K562 (cell line): Measurements from ENCODE around the gene OSCP1. TPM values are rescaled to one million over a fixed set of nuclear protein-coding genes. Genes with fewer than 3 reads are reported as not detected.

Source experiments
- ATF1 ChIP-seq, 2 experiments: fragments of 450-650 bp in 1 of 2; IDR thresholded peaks; 2 replicates each; pipeline ENCODE4 v1.6.1; 2016; ENCODE audit warnings: missing compliant biosample characterization in 1 of 2, missing genetic modification characterization in 1 of 2
- ATF7 ChIP-seq: fragments of 450-650 bp; IDR thresholded peaks from 2 replicates; pipeline ENCODE4 v1.7.1; 2014; ENCODE audit warnings: mild to moderate bottlenecking, moderate library complexity
- CBX1 ChIP-seq: sonication (generic); IDR thresholded peaks from 2 replicates; pipeline ENCODE4 v1.6.1; 2016; ENCODE audit warnings: antibody characterized with exemption, low read depth, mild to moderate bottlenecking
- CC2D1A ChIP-seq: fragments of 450-650 bp; IDR thresholded peaks from 2 replicates; pipeline ENCODE4 v1.6.1; 2017; ENCODE audit warnings: mild to moderate bottlenecking
- ELF2 ChIP-seq: fragments of 250-450 bp; sonication (Bioruptor Pico); IDR thresholded peaks from 2 replicates; pipeline ENCODE4 v1.5.0; 2021; ENCODE audit warnings: mild to moderate bottlenecking
- FOSL1 ChIP-seq: fragments of 200-800 bp; sonication (Bioruptor generic); conservative IDR thresholded peaks from 2 replicates; pipeline ENCODE4 v1.6.1; 2016; ENCODE audit warnings: missing genetic modification characterization, missing compliant biosample characterization
- FOXK1 ChIP-seq: sonication (generic); formaldehyde crosslinking; IDR thresholded peaks from 2 replicates; pipeline ENCODE4 v1.8.0; 2022; ENCODE audit warnings: missing genetic modification reagents, mild to moderate bottlenecking, borderline replicate concordance
- HLTF ChIP-seq: fragments of 450-650 bp; IDR thresholded peaks from 2 replicates; pipeline ENCODE4 v1.6.1; 2016
- KAT8 ChIP-seq: fragments of 450-650 bp; IDR thresholded peaks from 2 replicates; pipeline ENCODE4 v1.6.1; 2016; ENCODE audit warnings: low read depth, mild to moderate bottlenecking
- MECOM ChIP-seq: fragments of 250-450 bp; sonication (Bioruptor Pico); IDR thresholded peaks from 2 replicates; pipeline ENCODE4 v1.8.0; 2022; ENCODE audit warnings: inconsistent platforms
- NR2C1 ChIP-seq, 2 experiments: fragments of 450-650 bp; IDR thresholded peaks; 2 replicates each; pipeline ENCODE4 v1.6.1; 2017; ENCODE audit warnings: mild to moderate bottlenecking in 2 of 2, antibody characterized with exemption in 1 of 2, inconsistent platforms in 1 of 2, missing compliant biosample characterization in 1 of 2, missing genetic modification characterization in 1 of 2
- PCBP2 ChIP-seq: fragments of 200-400 bp; formaldehyde crosslinking; IDR thresholded peaks from 2 replicates; pipeline ENCODE4 v1.6.1; 2018; ENCODE audit warnings: low read length, low read depth, mild to moderate bottlenecking, moderate library complexity; ENCODE audit not compliant: poor library complexity, severe bottlenecking
- POLR2G ChIP-seq: fragments of 200-400 bp; formaldehyde crosslinking; IDR thresholded peaks from 2 replicates; pipeline ENCODE4 v1.6.1; 2017; ENCODE audit warnings: low read depth, mild to moderate bottlenecking, antibody characterized with exemption, low read length, moderate library complexity
- RBBP5 ChIP-seq: fragments of 200-600 bp; sonication (generic); IDR thresholded peaks from 2 replicates; pipeline ENCODE4 v1.6.1; 2012; ENCODE audit warnings: borderline replicate concordance, mild to moderate bottlenecking, low read length, control low read depth, inconsistent platforms; ENCODE audit not compliant: insufficient read depth, poor library complexity, severe bottlenecking
- RBM15 ChIP-seq: fragments of 200-400 bp; formaldehyde crosslinking; IDR thresholded peaks from 2 replicates; pipeline ENCODE4 v1.6.1; 2018; ENCODE audit warnings: mild to moderate bottlenecking, low read length, moderate library complexity; ENCODE audit not compliant: insufficient read depth
- SMAD4 ChIP-seq: fragments of 250-450 bp; sonication (Bioruptor Pico); conservative IDR thresholded peaks from 2 replicates; pipeline ENCODE4 v1.8.0; 2021; ENCODE audit warnings: inconsistent platforms, mild to moderate bottlenecking, moderate library complexity
- SRSF7 ChIP-seq: fragments of 200-400 bp; formaldehyde crosslinking; optimal IDR thresholded peaks from 2 replicates; pipeline ENCODE3; 2017; ENCODE audit warnings: mild to moderate bottlenecking, low read depth, low read length
- TARDBP ChIP-seq: fragments of 450-650 bp; IDR thresholded peaks from 2 replicates; pipeline ENCODE4 v1.6.1; 2016
- TFAM ChIP-seq: fragments of 250-450 bp; sonication (Bioruptor Pico); conservative IDR thresholded peaks from 2 replicates; pipeline ENCODE4 v1.5.0; 2021; ENCODE audit warnings: mild to moderate bottlenecking, moderate library complexity
- TOE1 ChIP-seq, 2 experiments: fragments of 450-650 bp in 1 of 2; sonication (generic) in 1 of 2; formaldehyde crosslinking in 1 of 2; IDR thresholded peaks; 2 replicates each; pipeline versions ENCODE4 v1.7.1 to v1.8.0; 2016 to 2022; ENCODE audit warnings: borderline replicate concordance in 2 of 2, mild to moderate bottlenecking in 2 of 2, antibody characterized with exemption in 1 of 2, inconsistent platforms in 1 of 2, low read depth in 1 of 2, missing genetic modification reagents in 1 of 2, moderate library complexity in 1 of 2
- ZKSCAN8 ChIP-seq: fragments of 200-800 bp; sonication (Bioruptor generic); IDR thresholded peaks from 2 replicates; pipeline ENCODE4 v1.6.1; 2016; ENCODE audit warnings: missing genetic modification characterization, missing compliant biosample characterization
- ZNF316 ChIP-seq: fragments of 450-650 bp; IDR thresholded peaks from 2 replicates; pipeline ENCODE4 v1.6.1; 2016
- ZNF586 ChIP-seq: fragments of 450-650 bp; formaldehyde crosslinking; conservative IDR thresholded peaks from 2 replicates; pipeline ENCODE4 v1.4.0; 2020; ENCODE audit warnings: mild to moderate bottlenecking, moderate library complexity
- polyA plus RNA-seq, 8 experiments: library from polyadenylated mRNA; depleted of rRNA in 4 of 8; stranded (reverse) in 5 of 8; unstranded in 3 of 8; fragments of >200 nt; fragmentation: Nextera tagmentation in 2 of 8; fragmentation: Illumina TruSeq in 1 of 8; extraction: Ambion mirVana in 2 of 8; extraction: Trizol in 1 of 8; gene quantifications; 2 replicates each; pipeline versions ENCODE4 v1.2.1 to v1.2.3, GENCODE V29; 2011 to 2014; ENCODE audit warnings: inconsistent platforms in 1 of 8, missing spikeins in 1 of 8
- total RNA-seq, 7 experiments: library from RNA; depleted of rRNA in 6 of 7; stranded (reverse); fragments of >200 nt in 6 of 7; fragmentation: Illumina TruSeq in 2 of 7; extraction: Trizol in 2 of 7; gene quantifications; 2 replicates each; pipeline versions ENCODE4 v1.2.1 to v1.2.3, GENCODE V29; 2011 to 2021; ENCODE audit warnings: low replicate concordance in 1 of 7
- TF ChIP-seq, protein P1 (sequence below), 2 experiments: fragments of 450-650 bp in 1 of 2; sonication (generic) in 1 of 2; formaldehyde crosslinking; conservative IDR thresholded peaks; 2 replicates each; pipeline versions ENCODE4 v1.4.0 to v1.8.1; 2020 to 2022; ENCODE audit warnings: mild to moderate bottlenecking in 1 of 2, missing genetic modification reagents in 1 of 2
- TF ChIP-seq, protein P2 (sequence below), 2 experiments: fragments of 450-650 bp; conservative IDR thresholded peaks; 2 replicates each; pipeline ENCODE4 v1.6.1; 2017; ENCODE audit warnings: mild to moderate bottlenecking in 2 of 2, moderate library complexity in 2 of 2

OSCP1 gene
- total and polyA plus RNA-seq, 9 of the 15 experiments (the other 6 are each of a cell fraction or from before 2014, with no cell fraction given) = 0.15 to 0.40 (median 0.33) TPM; not detected in 5

DNA sequence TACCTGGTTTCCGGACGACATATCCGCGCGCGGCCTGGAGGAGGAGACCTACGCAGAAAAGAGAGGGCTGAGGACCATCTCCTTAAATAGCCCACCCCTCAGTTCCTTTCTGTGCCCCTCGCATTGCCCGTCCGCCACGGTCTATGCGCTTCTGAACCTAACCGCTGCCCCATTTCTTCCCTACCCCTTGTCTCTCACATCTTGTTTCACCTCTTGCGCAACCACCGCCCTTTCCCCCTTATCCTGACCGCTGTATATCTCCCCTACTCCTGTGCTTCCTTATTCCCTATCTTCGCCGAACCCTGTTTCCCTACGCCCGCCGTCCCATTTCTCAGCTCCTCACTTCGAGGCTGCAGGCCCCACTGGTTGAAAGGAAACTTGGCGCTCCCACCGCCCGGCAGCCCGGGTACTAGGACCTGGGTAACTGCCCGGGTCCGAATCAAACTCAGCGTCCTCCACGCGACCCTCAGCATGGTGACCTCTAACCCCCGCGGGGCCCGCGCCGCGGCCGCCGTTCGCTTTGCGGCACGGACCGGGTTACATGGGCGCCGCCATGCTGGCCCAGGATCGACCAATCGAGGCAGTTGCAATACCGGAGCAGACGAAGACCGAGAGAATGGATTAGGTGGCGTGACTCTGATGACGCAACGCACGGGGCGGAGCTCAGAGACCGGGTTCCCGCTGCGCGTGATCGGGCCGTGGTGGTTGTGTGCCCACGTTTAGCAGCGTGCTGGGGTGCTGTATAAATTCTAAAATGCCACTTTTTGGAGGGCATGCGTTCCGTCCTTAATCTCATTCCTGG, 13.8 kb upstream of the OSCP1 start, which contains the start of gene MRPS15 (continued):
- TF ChIP-seq KAT8 = peak; percentile 85; the same call in 1 of the 2 replicates
- TF ChIP-seq SRSF7 = no peak
- peak; percentile 80 for TF ChIP-seq FOSL1 (tag)
- peak; percentile 71 for TF ChIP-seq HLTF
- peak; percentile 96; the same call in 1 of the 2 replicates for TF ChIP-seq FOXK1 (CRISPR knock-in tag)
- no peak for TF ChIP-seq RBM15
- peak; percentile 55; the same call in 1 of the 2 replicates for TF ChIP-seq ELF2
- TF ChIP-seq MECOM (CRISPR knock-in tag) = no peak
- TF ChIP-seq ZNF316 = peak; percentile 45; the same call in 1 of the 2 replicates
- peak; percentile 76; the same call in 1 of the 2 replicates for TF ChIP-seq SMAD4 (CRISPR knock-in tag)
- peak; percentile 98 for TF ChIP-seq ATF7
- TF ChIP-seq ZNF586 = no peak
- peak; percentile 95 for TF ChIP-seq NR2C1 (IDR thresholded peaks at IDR 0.05)
- peak; percentile 97 for TF ChIP-seq NR2C1 (tag; IDR thresholded peaks at IDR 0.05)
- no peak for TF ChIP-seq ZKSCAN8
- peak; percentile 100 for TF ChIP-seq RBBP5
- TF ChIP-seq TARDBP = peak; percentile 38; the same call in 1 of the 2 replicates
- TF ChIP-seq POLR2G = peak; percentile 98
- TF ChIP-seq, protein P1, sequence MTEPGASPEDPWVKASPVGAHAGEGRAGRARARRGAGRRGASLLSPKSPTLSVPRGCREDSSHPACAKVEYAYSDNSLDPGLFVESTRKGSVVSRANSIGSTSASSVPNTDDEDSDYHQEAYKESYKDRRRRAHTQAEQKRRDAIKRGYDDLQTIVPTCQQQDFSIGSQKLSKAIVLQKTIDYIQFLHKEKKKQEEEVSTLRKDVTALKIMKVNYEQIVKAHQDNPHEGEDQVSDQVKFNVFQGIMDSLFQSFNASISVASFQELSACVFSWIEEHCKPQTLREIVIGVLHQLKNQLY (CRISPR knock-in tag; conservative IDR thresholded peaks at IDR 0.05) = no peak
- TF ChIP-seq CBX1 = 0 out of 2 replicates have a peak, but pooled peaks have one; percentile 27
- TF ChIP-seq, protein P2, sequence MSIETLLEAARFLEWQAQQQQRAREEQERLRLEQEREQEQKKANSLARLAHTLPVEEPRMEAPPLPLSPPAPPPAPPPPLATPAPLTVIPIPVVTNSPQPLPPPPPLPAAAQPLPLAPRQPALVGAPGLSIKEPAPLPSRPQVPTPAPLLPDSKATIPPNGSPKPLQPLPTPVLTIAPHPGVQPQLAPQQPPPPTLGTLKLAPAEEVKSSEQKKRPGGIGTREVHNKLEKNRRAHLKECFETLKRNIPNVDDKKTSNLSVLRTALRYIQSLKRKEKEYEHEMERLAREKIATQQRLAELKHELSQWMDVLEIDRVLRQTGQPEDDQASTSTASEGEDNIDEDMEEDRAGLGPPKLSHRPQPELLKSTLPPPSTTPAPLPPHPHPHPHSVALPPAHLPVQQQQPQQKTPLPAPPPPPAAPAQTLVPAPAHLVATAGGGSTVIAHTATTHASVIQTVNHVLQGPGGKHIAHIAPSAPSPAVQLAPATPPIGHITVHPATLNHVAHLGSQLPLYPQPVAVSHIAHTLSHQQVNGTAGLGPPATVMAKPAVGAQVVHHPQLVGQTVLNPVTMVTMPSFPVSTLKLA (conservative IDR thresholded peaks at IDR 0.05) = peak; percentile 93 to 96
- no peak for TF ChIP-seq TFAM
- TF ChIP-seq CC2D1A = peak; percentile 57
- no peak for TF ChIP-seq PCBP2
- TF ChIP-seq TOE1 (IDR thresholded peaks at IDR 0.05; ENCODE audit: borderline replicate concordance) = peak; percentile 96
- TF ChIP-seq TOE1 (CRISPR knock-in tag; IDR thresholded peaks at IDR 0.05; ENCODE audit: borderline replicate concordance, low read depth) = no peak
- TF ChIP-seq ATF1 (CRISPR knock-in tag; IDR thresholded peaks at IDR 0.05) = peak; percentile 83
- TF ChIP-seq ATF1 (tag; IDR thresholded peaks at IDR 0.05) = peak; percentile 98
